HFF-Myc (cell line): ENCODE measurements around the gene RNF7.
"Not testable (repeated sequence)": the region's sequence is repeated elsewhere in the genome, so short reads cannot be mapped to it uniquely, and the experiment has no call there.

ENCODE experiments used
- DNase-seq: peaks from one replicate; pipeline ENCODE4 v3.0.0-alpha.2; 2011; ENCODE audit warnings: low read depth; ENCODE audit errors: extremely low read depth
- H3K4me3 ChIP-seq: replicated peaks from 2 replicates; pipeline ENCODE4 v1.5.1; 2011; ENCODE audit warnings: low read depth, mild to moderate bottlenecking, control low read depth, low read length
- CTCF ChIP-seq: IDR thresholded peaks from 2 replicates; pipeline ENCODE4 v1.5.1; 2012; ENCODE audit warnings: mild to moderate bottlenecking, low read depth, low read length, control low read depth; ENCODE audit errors: missing control alignments

The RNF7 gene

GRCh38 chr3:141743305-141743704 is 5.2 kb downstream of the RNF7 start:
- TF ChIP-seq CTCF = no peak
- H3K4me3 ChIP-seq = no peak overlapping the region
- DNase-seq = no peak

GRCh38 chr3:141746962-141747361 is 8.9 kb downstream of the RNF7 start:
- DNase-seq = no peak
- H3K4me3 ChIP-seq = no peak overlapping the region
- no peak for TF ChIP-seq CTCF

GRCh38 chr3:141753399-141753798 is 15.3 kb downstream of the RNF7 start:
- H3K4me3 ChIP-seq = no peak overlapping the region
- TF ChIP-seq CTCF = no peak
- DNase-seq = no peak

- no peak for TF ChIP-seq CTCF
- no peak overlapping the region for H3K4me3 ChIP-seq
- DNase-seq = no peak
Observed at GRCh38 chr3:141754032-141754431, 15.9 kb downstream of the RNF7 start.

- H3K4me3 ChIP-seq, DNase-seq: not testable (repeated sequence)
Observed at GRCh38 chr3:141762552-141762951, 24.5 kb downstream of the RNF7 start.

- no peak for DNase-seq
- no peak within 1 kb of the TSS for H3K4me3 ChIP-seq
- no peak for TF ChIP-seq CTCF
Observed at GRCh38 chr3:141763088-141763750, 25.1 kb downstream of the RNF7 start, which contains the start of gene GRK7. TSS of gene GRK7 (plus strand) at chr3:141763408. CDS start at chr3:141778285, 14,877 bp downstream.

GRCh38 chr3:141764045-141764444 is 25.9 kb downstream of the RNF7 start:
- no peak for DNase-seq
- no peak for TF ChIP-seq CTCF
- no peak overlapping the region for H3K4me3 ChIP-seq
